ENCODE measurements around the gene SMCO2.

- TF ChIP-seq RAD21 (IDR thresholded peaks at IDR 0.05; ENCODE audit: low read depth) = no peak
- no peak for TF ChIP-seq CREB1 (IDR thresholded peaks at IDR 0.05; ENCODE audit: low read depth)
- no peak for TF ChIP-seq FOXM1 (IDR thresholded peaks at IDR 0.05; ENCODE audit: borderline replicate concordance, low read depth)
- TF ChIP-seq YY1 (IDR thresholded peaks at IDR 0.05; ENCODE audit: low read depth) = no peak
Observed at GRCh38 chr12:27400856-27401354, 45.6 kb upstream of the SMCO2 start.
